ENCODE measurements around the gene ALG12.

- TF ChIP-seq NR1H2 (CRISPR knock-in tag; IDR thresholded peaks at IDR 0.05) (no peak), TEAD4 (CRISPR knock-in tag; IDR thresholded peaks at IDR 0.05) (no peak), CTCF (IDR thresholded peaks at IDR 0.05) (no peak), ZBTB21 (CRISPR knock-in tag; IDR thresholded peaks at IDR 0.05; ENCODE audit: borderline replicate concordance) (no peak), ZNF317 (CRISPR knock-in tag; IDR thresholded peaks at IDR 0.05; ENCODE audit: borderline replicate concordance, low read depth) (no peak), NFE2L1 (CRISPR knock-in tag; IDR thresholded peaks at IDR 0.05) (no peak), NFYB (CRISPR knock-in tag; conservative IDR thresholded peaks at IDR 0.05; ENCODE audit: low read depth) (no peak), ZNF121 (CRISPR knock-in tag; IDR thresholded peaks at IDR 0.05) (no peak)
- TF ChIP-seq, protein P1, sequence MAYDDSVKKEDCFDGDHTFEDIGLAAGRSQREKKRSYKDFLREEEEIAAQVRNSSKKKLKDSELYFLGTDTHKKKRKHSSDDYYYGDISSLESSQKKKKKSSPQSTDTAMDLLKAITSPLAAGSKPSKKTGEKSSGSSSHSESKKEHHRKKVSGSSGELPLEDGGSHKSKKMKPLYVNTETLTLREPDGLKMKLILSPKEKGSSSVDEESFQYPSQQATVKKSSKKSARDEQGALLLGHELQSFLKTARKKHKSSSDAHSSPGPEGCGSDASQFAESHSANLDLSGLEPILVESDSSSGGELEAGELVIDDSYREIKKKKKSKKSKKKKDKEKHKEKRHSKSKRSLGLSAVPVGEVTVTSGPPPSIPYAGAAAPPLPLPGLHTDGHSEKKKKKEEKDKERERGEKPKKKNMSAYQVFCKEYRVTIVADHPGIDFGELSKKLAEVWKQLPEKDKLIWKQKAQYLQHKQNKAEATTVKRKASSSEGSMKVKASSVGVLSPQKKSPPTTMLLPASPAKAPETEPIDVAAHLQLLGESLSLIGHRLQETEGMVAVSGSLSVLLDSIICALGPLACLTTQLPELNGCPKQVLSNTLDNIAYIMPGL (CRISPR knock-in tag; IDR thresholded peaks at IDR 0.05): no peak
- TF ChIP-seq, protein P2, sequence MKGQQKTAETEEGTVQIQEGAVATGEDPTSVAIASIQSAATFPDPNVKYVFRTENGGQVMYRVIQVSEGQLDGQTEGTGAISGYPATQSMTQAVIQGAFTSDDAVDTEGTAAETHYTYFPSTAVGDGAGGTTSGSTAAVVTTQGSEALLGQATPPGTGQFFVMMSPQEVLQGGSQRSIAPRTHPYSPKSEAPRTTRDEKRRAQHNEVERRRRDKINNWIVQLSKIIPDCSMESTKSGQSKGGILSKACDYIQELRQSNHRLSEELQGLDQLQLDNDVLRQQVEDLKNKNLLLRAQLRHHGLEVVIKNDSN (CRISPR knock-in tag; IDR thresholded peaks at IDR 0.05): no peak
- TF ChIP-seq, protein P3, sequence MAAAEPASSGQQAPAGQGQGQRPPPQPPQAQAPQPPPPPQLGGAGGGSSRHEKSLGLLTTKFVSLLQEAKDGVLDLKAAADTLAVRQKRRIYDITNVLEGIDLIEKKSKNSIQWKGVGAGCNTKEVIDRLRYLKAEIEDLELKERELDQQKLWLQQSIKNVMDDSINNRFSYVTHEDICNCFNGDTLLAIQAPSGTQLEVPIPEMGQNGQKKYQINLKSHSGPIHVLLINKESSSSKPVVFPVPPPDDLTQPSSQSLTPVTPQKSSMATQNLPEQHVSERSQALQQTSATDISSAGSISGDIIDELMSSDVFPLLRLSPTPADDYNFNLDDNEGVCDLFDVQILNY (CRISPR knock-in tag; IDR thresholded peaks at IDR 0.05): no peak
- TF ChIP-seq, protein P4, sequence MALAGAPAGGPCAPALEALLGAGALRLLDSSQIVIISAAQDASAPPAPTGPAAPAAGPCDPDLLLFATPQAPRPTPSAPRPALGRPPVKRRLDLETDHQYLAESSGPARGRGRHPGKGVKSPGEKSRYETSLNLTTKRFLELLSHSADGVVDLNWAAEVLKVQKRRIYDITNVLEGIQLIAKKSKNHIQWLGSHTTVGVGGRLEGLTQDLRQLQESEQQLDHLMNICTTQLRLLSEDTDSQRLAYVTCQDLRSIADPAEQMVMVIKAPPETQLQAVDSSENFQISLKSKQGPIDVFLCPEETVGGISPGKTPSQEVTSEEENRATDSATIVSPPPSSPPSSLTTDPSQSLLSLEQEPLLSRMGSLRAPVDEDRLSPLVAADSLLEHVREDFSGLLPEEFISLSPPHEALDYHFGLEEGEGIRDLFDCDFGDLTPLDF (CRISPR knock-in tag; IDR thresholded peaks at IDR 0.05): no peak
- TF ChIP-seq, protein P5, sequence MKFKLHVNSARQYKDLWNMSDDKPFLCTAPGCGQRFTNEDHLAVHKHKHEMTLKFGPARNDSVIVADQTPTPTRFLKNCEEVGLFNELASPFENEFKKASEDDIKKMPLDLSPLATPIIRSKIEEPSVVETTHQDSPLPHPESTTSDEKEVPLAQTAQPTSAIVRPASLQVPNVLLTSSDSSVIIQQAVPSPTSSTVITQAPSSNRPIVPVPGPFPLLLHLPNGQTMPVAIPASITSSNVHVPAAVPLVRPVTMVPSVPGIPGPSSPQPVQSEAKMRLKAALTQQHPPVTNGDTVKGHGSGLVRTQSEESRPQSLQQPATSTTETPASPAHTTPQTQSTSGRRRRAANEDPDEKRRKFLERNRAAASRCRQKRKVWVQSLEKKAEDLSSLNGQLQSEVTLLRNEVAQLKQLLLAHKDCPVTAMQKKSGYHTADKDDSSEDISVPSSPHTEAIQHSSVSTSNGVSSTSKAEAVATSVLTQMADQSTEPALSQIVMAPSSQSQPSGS (CRISPR knock-in tag; IDR thresholded peaks at IDR 0.05; ENCODE audit: borderline replicate concordance, low read depth): no peak
Observed at GRCh38 chr22:49958366-49958921, 40.2 kb upstream of the ALG12 start.

Measured in WTC11 (cell line).